Panc1 (cell line): ENCODE data around the gene ZFP36L1.

Experiments
- POLR2AphosphoS5 ChIP-seq: IDR thresholded peaks from 2 replicates; pipeline ENCODE4 v1.6.1; 2012; ENCODE audit warnings: mild to moderate bottlenecking, low read depth, low read length, moderate library complexity
- SIN3A ChIP-seq: IDR thresholded peaks from 2 replicates; pipeline ENCODE4 v1.6.1; 2012; ENCODE audit warnings: low read depth, mild to moderate bottlenecking, low read length, moderate library complexity, borderline replicate concordance; ENCODE audit not compliant: insufficient read depth
- TCF7L2 ChIP-seq: IDR thresholded peaks from 2 replicates; pipeline ENCODE4 v1.6.1; 2011; ENCODE audit warnings: mild to moderate bottlenecking, low read depth, low read length, inconsistent platforms
- TF ChIP-seq, protein P1 (sequence below): fragments of 450-650 bp; IDR thresholded peaks from 2 replicates; pipeline ENCODE4 v1.5.1; 2017; ENCODE audit warnings: mild to moderate bottlenecking
- TF ChIP-seq, protein P2 (sequence below), 2 experiments: IDR thresholded peaks; 2 replicates each; pipeline ENCODE4 v1.6.1; 2011 to 2012; ENCODE audit warnings: low read depth in 2 of 2, control low read depth in 1 of 2, low read length in 1 of 2, mild to moderate bottlenecking in 1 of 2, moderate library complexity in 1 of 2; ENCODE audit not compliant: insufficient read depth in 1 of 2

- TF ChIP-seq, protein P1, sequence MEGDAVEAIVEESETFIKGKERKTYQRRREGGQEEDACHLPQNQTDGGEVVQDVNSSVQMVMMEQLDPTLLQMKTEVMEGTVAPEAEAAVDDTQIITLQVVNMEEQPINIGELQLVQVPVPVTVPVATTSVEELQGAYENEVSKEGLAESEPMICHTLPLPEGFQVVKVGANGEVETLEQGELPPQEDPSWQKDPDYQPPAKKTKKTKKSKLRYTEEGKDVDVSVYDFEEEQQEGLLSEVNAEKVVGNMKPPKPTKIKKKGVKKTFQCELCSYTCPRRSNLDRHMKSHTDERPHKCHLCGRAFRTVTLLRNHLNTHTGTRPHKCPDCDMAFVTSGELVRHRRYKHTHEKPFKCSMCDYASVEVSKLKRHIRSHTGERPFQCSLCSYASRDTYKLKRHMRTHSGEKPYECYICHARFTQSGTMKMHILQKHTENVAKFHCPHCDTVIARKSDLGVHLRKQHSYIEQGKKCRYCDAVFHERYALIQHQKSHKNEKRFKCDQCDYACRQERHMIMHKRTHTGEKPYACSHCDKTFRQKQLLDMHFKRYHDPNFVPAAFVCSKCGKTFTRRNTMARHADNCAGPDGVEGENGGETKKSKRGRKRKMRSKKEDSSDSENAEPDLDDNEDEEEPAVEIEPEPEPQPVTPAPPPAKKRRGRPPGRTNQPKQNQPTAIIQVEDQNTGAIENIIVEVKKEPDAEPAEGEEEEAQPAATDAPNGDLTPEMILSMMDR, result no peak
- TF ChIP-seq TCF7L2 (no peak), POLR2AphosphoS5 (no peak), SIN3A (no peak)
- TF ChIP-seq, protein P2, sequence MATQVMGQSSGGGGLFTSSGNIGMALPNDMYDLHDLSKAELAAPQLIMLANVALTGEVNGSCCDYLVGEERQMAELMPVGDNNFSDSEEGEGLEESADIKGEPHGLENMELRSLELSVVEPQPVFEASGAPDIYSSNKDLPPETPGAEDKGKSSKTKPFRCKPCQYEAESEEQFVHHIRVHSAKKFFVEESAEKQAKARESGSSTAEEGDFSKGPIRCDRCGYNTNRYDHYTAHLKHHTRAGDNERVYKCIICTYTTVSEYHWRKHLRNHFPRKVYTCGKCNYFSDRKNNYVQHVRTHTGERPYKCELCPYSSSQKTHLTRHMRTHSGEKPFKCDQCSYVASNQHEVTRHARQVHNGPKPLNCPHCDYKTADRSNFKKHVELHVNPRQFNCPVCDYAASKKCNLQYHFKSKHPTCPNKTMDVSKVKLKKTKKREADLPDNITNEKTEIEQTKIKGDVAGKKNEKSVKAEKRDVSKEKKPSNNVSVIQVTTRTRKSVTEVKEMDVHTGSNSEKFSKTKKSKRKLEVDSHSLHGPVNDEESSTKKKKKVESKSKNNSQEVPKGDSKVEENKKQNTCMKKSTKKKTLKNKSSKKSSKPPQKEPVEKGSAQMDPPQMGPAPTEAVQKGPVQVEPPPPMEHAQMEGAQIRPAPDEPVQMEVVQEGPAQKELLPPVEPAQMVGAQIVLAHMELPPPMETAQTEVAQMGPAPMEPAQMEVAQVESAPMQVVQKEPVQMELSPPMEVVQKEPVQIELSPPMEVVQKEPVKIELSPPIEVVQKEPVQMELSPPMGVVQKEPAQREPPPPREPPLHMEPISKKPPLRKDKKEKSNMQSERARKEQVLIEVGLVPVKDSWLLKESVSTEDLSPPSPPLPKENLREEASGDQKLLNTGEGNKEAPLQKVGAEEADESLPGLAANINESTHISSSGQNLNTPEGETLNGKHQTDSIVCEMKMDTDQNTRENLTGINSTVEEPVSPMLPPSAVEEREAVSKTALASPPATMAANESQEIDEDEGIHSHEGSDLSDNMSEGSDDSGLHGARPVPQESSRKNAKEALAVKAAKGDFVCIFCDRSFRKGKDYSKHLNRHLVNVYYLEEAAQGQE (IDR thresholded peaks at IDR 0.05; ENCODE audit: insufficient read depth in 1 of 2, low read depth in 2 of 2, low read length in 1 of 2), result no peak
These were observed 17.9 kb downstream of the ZFP36L1 start for GRCh38 chr14:68774771-68775613.
